Stomach (tissue), 4 donors: ENCODE results near the gene ZC3H6.
"Not testable (repeated sequence)": the region's sequence is repeated elsewhere in the genome, so short reads cannot be mapped to it uniquely, and the experiment has no call there.

Experiments used
- CTCF ChIP-seq, 7 experiments: fragments of 450-650 bp in 4 of 7; fragments of 200-600 bp in 3 of 7; sonication (generic) in 3 of 7; IDR thresholded peaks; one replicate each; pipeline ENCODE4 v1.5.1; 2016 to 2019; ENCODE audit warnings: antibody characterized with exemption in 7 of 7, control low read depth in 2 of 7, mild to moderate bottlenecking in 1 of 7
- POLR2A ChIP-seq, 4 donors: fragments of 450-650 bp; IDR thresholded peaks; one replicate each; pipeline ENCODE4 v1.6.1; 2016; ENCODE audit warnings: antibody characterized with exemption in 4 of 4, control low read depth in 2 of 4, mild to moderate bottlenecking in 1 of 4, moderate library complexity in 1 of 4
- POLR2AphosphoS5 ChIP-seq, 3 donors: sonication (generic); formaldehyde crosslinking; IDR thresholded peaks; one replicate each; pipeline ENCODE4 v1.6.1; 2016; ENCODE audit warnings: antibody characterized with exemption in 3 of 3

DNA sequence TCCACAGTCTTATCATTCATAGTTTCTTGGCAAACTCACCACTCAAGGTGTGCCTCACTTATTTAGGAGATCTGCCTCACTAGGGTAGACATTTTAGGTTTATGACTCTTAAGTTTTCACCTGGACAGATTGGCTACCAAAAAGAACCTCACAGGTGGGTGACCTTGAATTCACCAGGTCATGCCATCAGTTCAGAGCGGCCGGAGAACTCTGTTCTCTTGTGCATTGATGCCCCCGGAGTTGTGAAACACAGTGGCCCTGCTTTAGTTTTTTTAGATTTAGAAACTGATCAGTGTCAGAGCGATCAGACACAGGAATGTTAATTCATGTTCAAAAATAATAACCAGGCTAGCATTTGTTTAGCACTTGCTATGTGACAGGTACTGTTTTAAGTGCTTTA lies 6.7 kb downstream of the ZC3H6 start:
- not testable (repeated sequence) for TF ChIP-seq POLR2A, CTCF, POLR2AphosphoS5 (IDR thresholded peaks at IDR 0.05)
